Ectodermal cell (in vitro differentiated cells): ENCODE data around the gene EGR1.

Experiments used
- H3K27ac ChIP-seq: 2 replicates; pipeline ENCODE4 v1.7.0; 2013; ENCODE audit warnings: mild to moderate bottlenecking, low read depth, low read length; ENCODE audit not compliant: insufficient read depth, poor library complexity, severe bottlenecking
- H3K27me3 ChIP-seq: 2 replicates; pipeline ENCODE4 v1.7.0; 2013; ENCODE audit warnings: mild to moderate bottlenecking, low read length; ENCODE audit not compliant: insufficient read depth, control insufficient read depth, poor library complexity, severe bottlenecking
- H3K36me3 ChIP-seq: one replicate; pipeline ENCODE4 v1.7.0; 2013; ENCODE audit warnings: low read length; ENCODE audit not compliant: control insufficient read depth, insufficient read depth
- H3K4me1 ChIP-seq: one replicate; pipeline ENCODE4 v1.7.0; 2013; ENCODE audit warnings: low read length; ENCODE audit not compliant: control insufficient read depth, insufficient read depth
- H3K4me3 ChIP-seq: 2 replicates; pipeline ENCODE4 v1.7.0; 2013; ENCODE audit warnings: low read depth, low read length, control low read depth; ENCODE audit not compliant: insufficient read depth
- H3K9me3 ChIP-seq: 2 replicates; pipeline ENCODE4 v1.7.0; 2013; ENCODE audit warnings: mild to moderate bottlenecking, low read length, moderate library complexity; ENCODE audit not compliant: control insufficient read depth
- WGBS, 2 experiments: methylation state at CpG; one replicate each; pipeline ENCODE4 v1.1.7; 2013; ENCODE audit warnings: missing lambda C conversion rate in 2 of 2; 5-methylcytosine and 5-hydroxymethylcytosine counted together

Gene EGR1

GRCh38 chr5:138491284-138491648 is 26.0 kb downstream of the EGR1 start:
- 68 to 73% methylated on average over 11 of the region's 11 CpGs for WGBS, 2 experiments
- Histone ChIP-seq H3K27me3 (peaks cover 32% of the 10 kb centered on the region), H3K4me1 (peaks cover 33% of the 10 kb centered on the region), H3K27ac (no peak overlapping the region), H3K4me3 (peak overlapping the region; percentile 53), H3K9me3 (no peaks in the 10 kb centered on the region), H3K36me3 (no peaks in the 10 kb centered on the region)

GRCh38 chr5:138491669-138492559 is 26.6 kb downstream of the EGR1 start:
- Histone ChIP-seq H3K4me1 (peaks cover 30% of the 10 kb centered on the region), H3K9me3 (no peaks in the 10 kb centered on the region), H3K27ac (no peak overlapping the region), H3K4me3 (peak overlapping the region; percentile 53), H3K36me3 (no peaks in the 10 kb centered on the region), H3K27me3 (peaks cover 32% of the 10 kb centered on the region)
- WGBS, 2 experiments: 4% methylated on average over 93 of the region's 93 CpGs

- no peak overlapping the region for H3K27ac ChIP-seq
- 37 to 38% methylated on average over 10 of the region's 10 CpGs for whole genome bisulfite sequencing, 2 experiments
- H3K36me3 ChIP-seq: no peaks in the 10 kb centered on the region
- peaks cover 30% of the 10 kb centered on the region for H3K4me1 ChIP-seq
- H3K4me3 ChIP-seq: peak overlapping the region; percentile 53
- H3K27me3 ChIP-seq: peaks cover 32% of the 10 kb centered on the region
- no peaks in the 10 kb centered on the region for H3K9me3 ChIP-seq
These were observed 27.3 kb downstream of the EGR1 start for GRCh38 chr5:138492560-138493045.

GRCh38 chr5:138495351-138495750 is 30.1 kb downstream of the EGR1 start:
- WGBS, 2 experiments: 93 to 97% methylated on average over 6 to 7 of the region's 7 CpGs
- H3K27ac ChIP-seq: no peak overlapping the region
- peaks cover 21% of the 10 kb centered on the region for H3K27me3 ChIP-seq

GRCh38 chr5:138498376-138498775 is 33.1 kb downstream of the EGR1 start:
- H3K9me3 ChIP-seq: no peaks in the 10 kb centered on the region
- WGBS, 2 experiments: 79 to 91% methylated on average over 3 to 4 of the region's 4 CpGs
- H3K27me3 ChIP-seq: no peaks in the 10 kb centered on the region
- H3K27ac ChIP-seq: no peak overlapping the region
- no peaks in the 10 kb centered on the region for H3K36me3 ChIP-seq
- no peak overlapping the region for H3K4me3 ChIP-seq
- peaks cover 5% of the 10 kb centered on the region for H3K4me1 ChIP-seq

More at GRCh38 chr5:138495351-138495750, 30.1 kb downstream of the EGR1 start:
- Histone ChIP-seq H3K4me1 (peaks cover 27% of the 10 kb centered on the region), H3K4me3 (no peak overlapping the region), H3K36me3 (no peaks in the 10 kb centered on the region), H3K9me3 (no peaks in the 10 kb centered on the region)

- 92 to 94% methylated on average over 4 of the region's 4 CpGs for WGBS, 2 experiments
- Histone ChIP-seq H3K27me3 (no peaks in the 10 kb centered on the region), H3K27ac (no peak overlapping the region), H3K36me3 (no peaks in the 10 kb centered on the region), H3K4me1 (no peaks in the 10 kb centered on the region), H3K9me3 (no peaks in the 10 kb centered on the region), H3K4me3 (no peak overlapping the region)
These were observed 36.8 kb downstream of the EGR1 start for GRCh38 chr5:138502121-138502520.

GRCh38 chr5:138502521-138502920 is 37.2 kb downstream of the EGR1 start:
- Histone ChIP-seq H3K36me3 (no peaks in the 10 kb centered on the region), H3K4me3 (no peak overlapping the region), H3K9me3 (no peaks in the 10 kb centered on the region), H3K27me3 (no peaks in the 10 kb centered on the region), H3K4me1 (no peaks in the 10 kb centered on the region), H3K27ac (no peak overlapping the region)
- 88 to 91% methylated on average over 11 of the region's 11 CpGs for WGBS, 2 experiments

GRCh38 chr5:138503487-138504270 is 38.4 kb downstream of the EGR1 start:
- Histone ChIP-seq H3K27me3 (no peaks in the 10 kb centered on the region), H3K27ac (no peak overlapping the region), H3K4me3 (no peak overlapping the region), H3K36me3 (peaks cover 4% of the 10 kb centered on the region), H3K4me1 (no peaks in the 10 kb centered on the region), H3K9me3 (no peaks in the 10 kb centered on the region)
- WGBS, 2 experiments: 50 to 51% methylated on average over 6 of the region's 6 CpGs

GRCh38 chr5:138504799-138505198 is 39.5 kb downstream of the EGR1 start:
- WGBS, 2 experiments: 90 to 94% methylated on average over 4 of the region's 4 CpGs
- Histone ChIP-seq H3K4me1 (no peaks in the 10 kb centered on the region), H3K36me3 (peaks cover 4% of the 10 kb centered on the region), H3K4me3 (no peak overlapping the region), H3K27ac (no peak overlapping the region), H3K9me3 (no peaks in the 10 kb centered on the region), H3K27me3 (no peaks in the 10 kb centered on the region)
